ENCODE data around the gene EXOC4.

The EXOC4 gene

GRCh38 chr7:134051020-134051419 is 798.1 kb downstream of the EXOC4 start:
- no peaks in the 10 kb centered on the region for H3K36me3 ChIP-seq (ENCODE audit: insufficient read depth, low read length)
- H3K27ac ChIP-seq (ENCODE audit: low read depth, low read length, poor library complexity, severe bottlenecking), result no peak overlapping the region
- no peaks in the 10 kb centered on the region for H4K20me1 ChIP-seq (ENCODE audit: insufficient read depth, low read length)
- peaks cover 1% of the 10 kb centered on the region for H3K4me1 ChIP-seq (ENCODE audit: insufficient read depth, low read length, severe bottlenecking)
- no peak overlapping the region for H2AFZ ChIP-seq (ENCODE audit: low read length)
- no peak overlapping the region for H3K4me2 ChIP-seq (ENCODE audit: low read length)
- H3K4me3 ChIP-seq (ENCODE audit: low read depth, low read length, poor library complexity, severe bottlenecking), result no peak overlapping the region
- H3K9me3 ChIP-seq (ENCODE audit: low read length), result no peaks in the 10 kb centered on the region
- H3K79me2 ChIP-seq (ENCODE audit: insufficient read depth, low read length), result no peaks in the 10 kb centered on the region
- no peak for TF ChIP-seq CTCF (IDR thresholded peaks at IDR 0.05; ENCODE audit: low read length)
- no peak for TF ChIP-seq EZH2 (IDR thresholded peaks at IDR 0.05; ENCODE audit: borderline replicate concordance, low read length)
- no peaks in the 10 kb centered on the region for H3K27me3 ChIP-seq (ENCODE audit: insufficient read depth, low read length)
- no peaks in the 10 kb centered on the region for H3F3A ChIP-seq (ENCODE audit: insufficient read depth, low read length)
- no peak overlapping the region for H3K9ac ChIP-seq (ENCODE audit: low read length)
- no peaks in the 10 kb centered on the region for H3K9me2 ChIP-seq (ENCODE audit: low read depth, low read length)

GRCh38 chr7:134056816-134057215 is 803.9 kb downstream of the EXOC4 start:
- H3K4me1 ChIP-seq (ENCODE audit: insufficient read depth, low read length, severe bottlenecking), result no peaks in the 10 kb centered on the region

GRCh38 chr7:134058521-134058920 is 805.6 kb downstream of the EXOC4 start:
- no peak overlapping the region for H3K9ac ChIP-seq (ENCODE audit: low read length)

More at GRCh38 chr7:134056816-134057215, 803.9 kb downstream of the EXOC4 start:
- Histone ChIP-seq H3K27ac (ENCODE audit: low read depth, low read length, poor library complexity, severe bottlenecking) (no peak overlapping the region), H4K20me1 (ENCODE audit: insufficient read depth, low read length) (no peaks in the 10 kb centered on the region), H3F3A (ENCODE audit: insufficient read depth, low read length) (no peaks in the 10 kb centered on the region), H3K79me2 (ENCODE audit: insufficient read depth, low read length) (no peaks in the 10 kb centered on the region), H3K27me3 (ENCODE audit: insufficient read depth, low read length) (no peaks in the 10 kb centered on the region), H3K9me3 (ENCODE audit: low read length) (no peaks in the 10 kb centered on the region), H2AFZ (ENCODE audit: low read length) (no peak overlapping the region), H3K4me3 (ENCODE audit: low read depth, low read length, poor library complexity, severe bottlenecking) (no peak overlapping the region), H3K9ac (ENCODE audit: low read length) (no peak overlapping the region), H3K36me3 (ENCODE audit: insufficient read depth, low read length) (no peaks in the 10 kb centered on the region), H3K9me2 (ENCODE audit: low read depth, low read length) (no peaks in the 10 kb centered on the region), H3K4me2 (ENCODE audit: low read length) (no peak overlapping the region)
- TF ChIP-seq CTCF (IDR thresholded peaks at IDR 0.05; ENCODE audit: low read length) (no peak), EZH2 (IDR thresholded peaks at IDR 0.05; ENCODE audit: borderline replicate concordance, low read length) (no peak)

More at GRCh38 chr7:134058521-134058920, 805.6 kb downstream of the EXOC4 start:
- Histone ChIP-seq H2AFZ (ENCODE audit: low read length) (no peak overlapping the region), H3K4me2 (ENCODE audit: low read length) (no peak overlapping the region), H3K4me3 (ENCODE audit: low read depth, low read length, poor library complexity, severe bottlenecking) (no peak overlapping the region), H3K9me3 (ENCODE audit: low read length) (no peaks in the 10 kb centered on the region), H4K20me1 (ENCODE audit: insufficient read depth, low read length) (no peaks in the 10 kb centered on the region), H3K27me3 (ENCODE audit: insufficient read depth, low read length) (no peaks in the 10 kb centered on the region), H3K36me3 (ENCODE audit: insufficient read depth, low read length) (no peaks in the 10 kb centered on the region), H3K79me2 (ENCODE audit: insufficient read depth, low read length) (no peaks in the 10 kb centered on the region), H3F3A (ENCODE audit: insufficient read depth, low read length) (no peaks in the 10 kb centered on the region), H3K4me1 (ENCODE audit: insufficient read depth, low read length, severe bottlenecking) (no peaks in the 10 kb centered on the region), H3K9me2 (ENCODE audit: low read depth, low read length) (no peaks in the 10 kb centered on the region), H3K27ac (ENCODE audit: low read depth, low read length, poor library complexity, severe bottlenecking) (no peak overlapping the region)
- no peak for TF ChIP-seq CTCF (IDR thresholded peaks at IDR 0.05; ENCODE audit: low read length)
- TF ChIP-seq EZH2 (IDR thresholded peaks at IDR 0.05; ENCODE audit: borderline replicate concordance, low read length), result no peak

All from OCI-LY1 (cell line).